ENCODE results near the gene TBX4. TPM values are rescaled to one million over a fixed set of nuclear protein-coding genes. Genes with fewer than 3 reads are reported as not detected.
"Not testable (repeated sequence)": the region's sequence is repeated elsewhere in the genome, so short reads cannot be mapped to it uniquely, and the experiment has no call there.

Gene TBX4
- polyA plus RNA-seq, 1 donor from 2014 or later, result not detected

GRCh38 chr17:61483778-61484116 lies 31.5 kb downstream of the TBX4 start:
- Mint-ChIP-seq H3K27ac (no peak overlapping the region), H3K36me3 (no peaks in the 10 kb centered on the region), H3K4me1 (no peaks in the 10 kb centered on the region), H3K27me3 (peaks cover 2% of the 10 kb centered on the region), H3K4me3 (no peak overlapping the region), H3K9me3 (no peaks in the 10 kb centered on the region)

GRCh38 chr17:61484174-61484573 lies 32.0 kb downstream of the TBX4 start:
- Mint-ChIP-seq H3K4me1 (no peaks in the 10 kb centered on the region), H3K4me3 (no peak overlapping the region), H3K9me3 (no peaks in the 10 kb centered on the region), H3K27me3 (peaks cover 2% of the 10 kb centered on the region), H3K36me3 (no peaks in the 10 kb centered on the region), H3K27ac (no peak overlapping the region)

GRCh38 chr17:61485067-61485775 lies 33.0 kb downstream of the TBX4 start:
- no peaks in the 10 kb centered on the region for H3K4me1 Mint-ChIP-seq
- H3K4me3 Mint-ChIP-seq, result no peak overlapping the region
- no peaks in the 10 kb centered on the region for H3K36me3 Mint-ChIP-seq
- H3K27ac Mint-ChIP-seq, result no peak overlapping the region
- H3K9me3 Mint-ChIP-seq, result no peaks in the 10 kb centered on the region
- no peaks in the 10 kb centered on the region for H3K27me3 Mint-ChIP-seq

- Mint-ChIP-seq H3K36me3 (no peaks in the 10 kb centered on the region), H3K27me3 (no peaks in the 10 kb centered on the region), H3K9me3 (no peaks in the 10 kb centered on the region), H3K4me1 (no peaks in the 10 kb centered on the region), H3K4me3 (no peak overlapping the region), H3K27ac (no peak overlapping the region)
Measured at GRCh38 chr17:61486135-61487120, 34.2 kb downstream of the TBX4 start.

- Mint-ChIP-seq H3K4me3 (no peak overlapping the region), H3K4me1 (no peaks in the 10 kb centered on the region), H3K36me3 (no peaks in the 10 kb centered on the region), H3K9me3 (no peaks in the 10 kb centered on the region), H3K27ac (no peak overlapping the region), H3K27me3 (no peaks in the 10 kb centered on the region)
Measured at GRCh38 chr17:61487161-61487988, 35.2 kb downstream of the TBX4 start.

GRCh38 chr17:61487989-61488595 lies 35.9 kb downstream of the TBX4 start:
- Mint-ChIP-seq H3K4me3 (no peak overlapping the region), H3K27me3 (no peaks in the 10 kb centered on the region), H3K36me3 (no peaks in the 10 kb centered on the region), H3K4me1 (no peaks in the 10 kb centered on the region), H3K27ac (no peak overlapping the region), H3K9me3 (no peaks in the 10 kb centered on the region)

- no peaks in the 10 kb centered on the region for H3K9me3 Mint-ChIP-seq
- peaks cover 3% of the 10 kb centered on the region for H3K27me3 Mint-ChIP-seq
- no peak overlapping the region for H3K27ac Mint-ChIP-seq
- no peaks in the 10 kb centered on the region for H3K4me1 Mint-ChIP-seq
- H3K36me3 Mint-ChIP-seq, result no peaks in the 10 kb centered on the region
- H3K4me3 Mint-ChIP-seq, result no peak overlapping the region
Measured at GRCh38 chr17:61488878-61489718, 36.9 kb downstream of the TBX4 start.

- Mint-ChIP-seq H3K36me3 (no peaks in the 10 kb centered on the region), H3K9me3 (no peaks in the 10 kb centered on the region), H3K27me3 (peaks cover 5% of the 10 kb centered on the region), H3K27ac (no peak overlapping the region), H3K4me1 (no peaks in the 10 kb centered on the region), H3K4me3 (no peak overlapping the region)
Measured at GRCh38 chr17:61489719-61490490, 37.7 kb downstream of the TBX4 start.

GRCh38 chr17:61490540-61490975 lies 38.3 kb downstream of the TBX4 start:
- no peaks in the 10 kb centered on the region for H3K9me3 Mint-ChIP-seq
- H3K27me3 Mint-ChIP-seq, result peaks cover 5% of the 10 kb centered on the region
- peaks cover 0 to 2% (median 0%) of the 10 kb centered on the region in 3 donors for H3K4me1 Mint-ChIP-seq
- H3K27ac Mint-ChIP-seq, result no peak overlapping the region
- H3K4me3 Mint-ChIP-seq, result no peak overlapping the region
- no peaks in the 10 kb centered on the region for H3K36me3 Mint-ChIP-seq

- no peaks in the 10 kb centered on the region for H3K36me3 Mint-ChIP-seq
- H3K9me3 Mint-ChIP-seq, result no peaks in the 10 kb centered on the region
- H3K4me1 Mint-ChIP-seq, result peaks cover 0 to 2% (median 2%) of the 10 kb centered on the region in 3 donors
- peaks cover 7% of the 10 kb centered on the region for H3K27me3 Mint-ChIP-seq
- H3K27ac Mint-ChIP-seq, result no peak overlapping the region
- H3K4me3 Mint-ChIP-seq, result no peak overlapping the region
Measured at GRCh38 chr17:61491981-61492380, 39.8 kb downstream of the TBX4 start.

GRCh38 chr17:61492759-61493526 lies 40.7 kb downstream of the TBX4 start:
- Mint-ChIP-seq H3K4me3 (no peak overlapping the region), H3K27ac (no peak overlapping the region), H3K9me3 (no peaks in the 10 kb centered on the region), H3K4me1 (peaks cover 0 to 2% (median 2%) of the 10 kb centered on the region in 3 donors), H3K36me3 (no peaks in the 10 kb centered on the region), H3K27me3 (peaks cover 7% of the 10 kb centered on the region)

GRCh38 chr17:61493830-61494324 lies 41.7 kb downstream of the TBX4 start:
- not testable (repeated sequence) for H3K27me3 Mint-ChIP-seq, H3K27ac Mint-ChIP-seq, H3K4me1 Mint-ChIP-seq, H3K36me3 Mint-ChIP-seq, H3K9me3 Mint-ChIP-seq
- peak overlapping the region in 1 of 4 donors; percentile 12 for H3K4me3 Mint-ChIP-seq

All from IgD-negative memory B cell (primary cell).